NCI-H1436 (cell line): ENCODE results near the gene TMEM236.
A peak's percentile ranks its signal among the peaks of the same experiment; 100 is the strongest.
"Not testable (repeated sequence)": the region's sequence is repeated elsewhere in the genome, so short reads cannot be mapped to it uniquely, and the experiment has no call there.

ENCODE experiments used
- DNase-seq: peaks from one replicate; lab custom pipeline; 2025; lab: John Stamatoyannopoulos, UW

The TMEM236 gene, protein sequence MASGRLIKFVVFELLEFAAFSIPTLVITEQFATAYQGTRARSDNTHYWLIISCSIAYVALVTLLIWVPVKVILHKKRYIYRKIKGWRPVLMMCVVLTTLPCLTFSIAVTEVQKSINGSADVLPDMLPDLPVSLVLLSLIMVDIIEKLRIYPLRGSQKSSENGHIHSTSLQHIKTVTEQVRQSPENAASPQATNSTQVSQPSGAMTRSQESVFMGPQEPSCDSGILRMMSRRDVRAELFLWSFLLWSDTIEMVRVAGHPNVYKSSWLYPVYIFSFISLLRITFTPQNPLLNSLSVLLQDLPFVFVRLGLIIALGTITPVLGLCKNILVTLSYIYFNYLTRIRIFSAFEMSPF

DNA sequence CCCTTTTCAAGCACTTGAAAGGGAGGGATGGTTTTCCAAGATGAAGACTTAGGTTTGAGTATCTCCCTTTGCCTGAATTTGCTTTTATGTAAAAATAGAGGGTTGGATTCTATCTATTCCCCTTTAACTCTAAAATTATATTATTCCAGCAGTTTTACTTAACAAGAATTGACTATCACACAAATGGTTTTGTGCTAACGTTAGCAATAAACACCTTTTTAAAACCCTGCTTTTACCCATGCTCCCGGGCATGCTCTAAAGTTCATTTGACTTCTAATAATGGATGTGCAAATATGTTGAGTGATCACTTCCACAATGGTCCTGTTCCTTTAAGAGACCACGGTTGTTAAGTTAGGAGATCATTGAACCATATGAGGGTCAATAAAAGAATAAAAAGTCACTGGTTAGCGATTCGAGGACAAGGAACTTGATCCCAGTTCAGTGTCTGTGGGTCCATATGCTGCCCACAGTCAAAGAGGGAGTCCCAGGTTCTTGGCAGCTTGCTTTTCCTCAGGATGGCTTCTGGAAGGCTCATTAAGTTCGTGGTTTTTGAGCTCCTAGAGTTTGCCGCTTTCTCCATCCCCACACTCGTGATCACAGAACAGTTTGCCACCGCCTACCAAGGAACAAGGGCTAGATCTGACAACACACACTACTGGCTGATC, at the start of gene TMEM236:
Gene TMEM236 (plus strand): TSS at position 421 of the 665 bp plus-strand sequence. CDS start 95 bp downstream, at position 516.
- DNase-seq = no peak

DNA sequence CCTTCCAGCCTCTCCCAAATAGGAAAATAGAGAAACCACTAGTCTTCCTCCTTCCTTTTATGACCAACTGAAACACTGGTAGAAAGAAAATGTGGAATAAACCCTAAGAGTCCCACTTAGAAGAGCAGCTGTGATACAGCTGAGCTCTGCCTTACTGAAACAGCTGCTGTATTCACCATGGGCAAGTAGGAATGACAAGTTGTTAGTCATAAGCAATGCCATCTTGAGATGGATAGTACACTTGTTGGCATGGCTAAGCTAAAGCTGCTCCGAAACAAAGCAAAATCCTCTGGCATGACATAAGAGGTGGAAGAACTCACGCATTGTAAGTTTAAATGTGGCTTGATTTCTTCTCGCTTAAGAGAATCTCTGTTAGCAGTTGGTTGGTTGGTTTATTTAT, 48.3 kb upstream of the TMEM236 start:
- DNase-seq = no peak

DNA sequence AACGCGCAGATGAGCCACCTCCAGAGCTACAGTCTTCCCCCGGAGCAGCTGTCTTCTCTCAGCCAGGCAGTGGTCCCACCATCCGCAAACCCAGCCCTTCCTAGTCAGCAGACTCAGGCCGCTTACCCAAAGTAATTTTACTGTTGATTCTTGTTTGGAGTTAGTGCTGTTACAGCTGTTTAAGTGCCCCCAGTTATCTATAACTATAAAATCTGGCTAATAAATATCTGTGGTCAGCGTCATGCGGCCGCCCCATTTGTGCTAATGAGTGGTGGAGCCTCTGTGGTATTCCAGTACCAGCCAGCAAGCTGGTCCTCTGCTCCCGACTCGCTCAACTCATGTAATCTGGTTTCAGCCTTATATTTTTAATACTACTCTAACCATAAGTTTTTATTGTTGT, 43.2 kb upstream of the TMEM236 start:
- DNase-seq = no peak

DNA sequence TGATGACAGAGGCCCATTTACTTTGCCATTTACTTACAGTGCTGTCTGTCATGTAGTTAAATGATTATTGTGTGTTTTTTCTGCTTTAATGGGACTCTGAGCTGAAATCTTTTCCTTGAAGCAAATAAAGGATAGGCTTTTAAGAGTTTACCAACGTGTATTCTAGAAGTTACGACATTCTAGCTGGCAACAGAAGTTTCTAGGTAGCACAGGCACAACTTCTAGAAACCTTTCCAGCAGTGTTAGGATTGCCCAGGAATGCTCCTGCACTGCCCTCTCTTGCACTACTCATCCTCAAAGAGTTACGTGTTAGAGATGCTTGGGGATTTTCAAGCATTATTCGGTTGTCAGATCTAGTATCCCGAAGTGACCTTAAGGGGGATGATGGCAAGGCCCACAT, 42.5 kb upstream of the TMEM236 start:
- DNase-seq = no peak

DNA sequence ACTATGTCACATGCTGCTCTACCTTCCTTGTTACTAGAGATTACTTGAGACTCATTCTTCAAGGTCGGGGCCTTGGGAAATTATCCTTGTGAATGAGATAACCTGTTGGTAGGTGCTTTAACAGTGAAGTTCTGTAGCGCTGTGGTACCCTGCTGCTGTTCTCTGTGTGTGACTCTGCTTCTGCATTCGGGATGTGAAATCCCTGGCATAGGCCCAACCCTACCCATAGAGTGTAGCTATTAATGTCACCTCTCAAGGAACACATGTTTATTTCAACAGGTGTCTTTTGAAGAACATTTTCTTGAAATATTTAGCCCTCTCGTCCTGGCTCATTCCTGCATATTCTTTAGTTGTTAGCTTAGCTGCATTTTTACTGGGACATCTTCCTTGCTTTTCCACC, 41.8 kb upstream of the TMEM236 start:
- DNase-seq = no peak

DNA sequence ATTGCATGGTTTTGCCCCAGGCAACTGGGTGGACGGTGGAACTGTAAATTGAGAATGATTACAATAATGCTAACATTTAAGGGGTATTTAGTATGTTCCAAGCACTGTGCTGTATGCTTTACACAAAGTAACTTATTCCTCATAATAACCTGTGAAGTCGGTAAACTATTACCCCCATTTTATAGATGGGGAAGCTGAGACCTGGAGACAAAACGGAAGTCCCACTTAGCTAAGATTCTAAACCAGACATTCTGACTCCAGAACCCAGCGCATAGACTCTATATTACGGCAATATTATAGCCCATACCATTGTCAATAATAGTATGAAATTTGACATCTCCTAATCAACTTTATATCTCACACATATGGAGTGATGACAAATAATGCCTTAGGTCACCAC, 39.9 kb upstream of the TMEM236 start:
- no peak for DNase-seq

DNA sequence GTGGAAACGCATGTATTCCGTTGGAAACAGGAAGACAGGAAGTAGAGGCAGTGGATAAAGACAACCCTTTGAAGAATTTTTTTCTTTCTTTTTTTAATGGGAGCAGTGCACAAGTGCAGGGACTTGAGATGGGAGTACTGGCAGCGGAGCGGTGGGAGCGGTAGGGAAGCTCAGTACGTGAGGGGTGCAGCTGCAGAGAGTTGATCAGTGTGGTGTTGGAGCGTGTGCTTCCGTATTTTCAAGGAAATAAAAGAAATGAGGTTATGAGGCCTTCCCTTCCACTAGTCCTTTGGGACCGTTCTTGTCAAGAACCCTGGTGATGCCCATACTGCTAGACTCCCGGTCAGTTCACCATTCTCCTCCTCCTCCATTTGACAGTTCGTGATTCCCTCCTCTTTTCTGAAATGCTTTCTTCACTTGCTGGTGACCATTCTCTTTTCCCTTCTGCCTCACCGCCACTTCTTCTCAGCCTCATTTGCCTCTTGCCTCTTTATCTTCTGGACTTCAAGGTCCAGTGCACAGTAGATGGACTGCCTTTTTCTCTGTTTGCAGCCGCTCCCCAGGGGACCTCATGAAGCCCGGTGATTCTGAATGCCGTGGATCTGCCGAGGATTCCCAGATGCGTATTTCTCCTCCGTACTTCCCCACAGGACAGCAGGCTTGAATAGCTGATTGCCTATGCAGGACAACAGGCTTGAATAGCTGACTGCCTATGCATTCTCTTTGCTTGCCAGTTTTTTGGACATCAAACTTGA, 39.1 kb upstream of the TMEM236 start:
- no peak for DNase-seq

DNA sequence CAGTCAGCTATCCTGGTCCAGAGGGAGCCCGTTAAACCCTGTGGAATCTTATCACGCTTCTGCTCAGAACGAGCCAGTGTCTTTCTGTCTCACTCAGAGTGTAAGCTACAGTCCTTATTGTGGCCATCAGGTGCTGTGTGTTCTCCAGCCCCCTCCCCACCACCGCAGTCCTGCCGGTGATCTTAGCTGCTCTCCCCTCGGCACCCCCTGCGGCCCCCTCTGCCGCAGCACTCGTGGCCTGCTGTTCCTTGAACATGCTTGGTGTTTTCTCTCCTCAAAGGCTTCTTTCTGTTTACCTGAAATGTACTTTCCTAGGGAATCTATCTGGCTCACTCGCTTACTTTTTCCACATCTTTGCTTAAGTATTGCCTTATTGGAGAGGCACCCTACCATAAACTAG, 38.2 kb upstream of the TMEM236 start:
- no peak for DNase-seq

DNA sequence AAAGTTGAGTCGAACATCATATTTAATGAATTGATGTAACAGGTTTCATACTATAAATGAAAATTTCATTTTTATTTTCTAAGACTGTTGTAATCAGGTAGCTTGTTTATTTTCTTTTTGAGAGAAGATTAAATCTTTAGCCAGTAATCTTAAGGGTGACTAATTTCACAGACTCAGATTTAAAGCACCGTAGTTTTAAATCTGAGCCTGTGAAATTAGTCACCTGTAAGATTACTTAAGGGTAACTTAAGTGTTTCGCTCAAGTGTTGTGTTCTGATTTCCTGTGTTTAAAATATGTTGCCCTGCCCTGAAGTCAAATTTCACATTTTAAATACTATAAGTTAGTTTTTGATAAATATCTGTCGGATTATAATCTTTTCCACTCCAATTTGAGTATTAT, 35.8 kb upstream of the TMEM236 start:
- no peak for DNase-seq

DNA sequence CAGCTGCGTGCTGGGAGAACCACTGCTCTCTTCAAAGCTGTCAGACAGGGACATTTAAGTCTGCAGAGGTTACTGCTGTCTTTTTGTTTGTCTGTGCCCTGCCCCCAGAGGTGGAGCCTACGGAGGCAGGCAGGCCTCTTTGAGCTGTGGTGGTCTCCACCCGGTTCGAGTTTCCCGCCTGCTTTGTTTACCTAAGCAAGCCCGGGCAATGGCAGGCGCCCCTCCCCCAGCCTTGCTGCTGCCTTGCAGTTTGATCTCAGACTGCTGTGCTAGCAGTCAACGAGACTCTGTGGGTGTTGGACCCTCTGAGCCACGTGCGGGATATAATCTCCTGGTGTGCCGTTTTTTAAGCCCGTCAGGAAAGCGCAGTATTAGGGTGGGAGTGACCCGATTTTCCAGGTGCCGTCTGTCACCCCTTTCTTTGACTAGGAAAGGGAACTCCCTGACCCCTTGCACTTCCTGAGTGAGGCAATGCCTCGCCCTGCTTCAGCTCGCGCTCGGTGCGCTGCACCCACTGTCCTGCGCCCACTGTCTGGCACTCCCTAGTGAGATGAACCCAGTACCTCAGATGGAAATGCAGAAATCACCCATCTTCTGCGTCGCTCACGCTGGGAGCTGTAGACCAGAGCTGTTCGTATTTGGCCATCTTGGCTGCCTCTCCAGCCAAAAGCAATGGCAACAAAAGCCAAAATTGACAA, 29.5 kb upstream of the TMEM236 start:
- not testable (repeated sequence) for DNase-seq

DNA sequence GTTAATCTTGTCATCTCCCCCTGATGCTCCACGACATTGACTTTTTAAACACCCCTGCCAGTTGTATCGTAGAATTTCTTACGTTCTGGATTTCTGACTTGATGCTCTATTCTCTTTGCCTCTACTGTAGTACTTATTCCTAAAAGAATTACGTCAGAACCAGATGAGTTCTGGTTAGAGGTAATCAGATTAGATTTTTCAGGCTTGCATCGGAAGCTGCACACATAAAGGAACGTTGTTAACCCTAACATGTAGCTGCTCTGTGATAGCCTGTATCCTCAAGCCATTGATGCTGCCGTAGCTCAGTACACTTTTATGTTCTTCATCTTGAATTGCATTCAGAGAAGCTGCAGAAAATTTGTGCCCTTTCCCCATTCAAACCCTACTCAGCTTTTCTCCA, 26.3 kb upstream of the TMEM236 start:
- DNase-seq = no peak

DNA sequence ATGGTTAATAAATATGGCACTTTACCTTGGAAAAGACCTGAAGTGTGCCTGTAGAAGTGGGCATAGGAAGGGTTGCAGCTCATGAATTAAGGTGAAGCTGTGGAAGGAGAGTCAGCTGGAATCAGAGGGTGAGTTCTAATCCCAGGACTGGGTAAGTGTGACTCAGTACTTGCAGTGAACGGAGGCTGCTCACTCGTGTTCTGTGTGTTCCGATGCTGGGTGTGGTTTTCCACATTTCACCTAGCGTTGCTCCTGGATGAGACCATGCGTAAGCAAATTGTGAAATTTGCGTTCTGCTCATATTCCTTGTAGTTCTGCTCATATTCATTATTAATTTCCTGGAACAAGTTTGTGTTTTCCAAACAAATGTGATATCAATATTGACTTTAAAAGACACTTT, 22.4 kb upstream of the TMEM236 start:
- DNase-seq = no peak

DNA sequence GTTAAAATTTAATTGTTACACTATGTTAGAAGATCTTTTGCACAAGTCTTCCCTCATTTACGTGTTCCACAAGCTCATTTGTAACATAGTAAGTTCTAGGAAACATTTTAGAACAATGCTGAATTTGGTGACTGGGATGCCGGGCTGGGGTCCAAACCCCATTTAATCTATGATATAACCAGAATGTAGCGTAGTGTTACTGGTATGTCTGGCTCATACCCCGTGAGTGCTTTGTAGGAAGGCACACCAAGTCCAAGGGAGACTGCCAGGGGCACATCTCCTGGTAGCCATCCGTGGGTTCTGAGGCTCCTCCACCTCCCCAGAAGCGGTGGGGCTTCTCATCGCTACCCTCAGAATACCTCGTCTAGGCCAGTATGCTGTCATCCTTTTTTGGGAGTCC, 21.3 kb upstream of the TMEM236 start:
- no peak for DNase-seq

DNA sequence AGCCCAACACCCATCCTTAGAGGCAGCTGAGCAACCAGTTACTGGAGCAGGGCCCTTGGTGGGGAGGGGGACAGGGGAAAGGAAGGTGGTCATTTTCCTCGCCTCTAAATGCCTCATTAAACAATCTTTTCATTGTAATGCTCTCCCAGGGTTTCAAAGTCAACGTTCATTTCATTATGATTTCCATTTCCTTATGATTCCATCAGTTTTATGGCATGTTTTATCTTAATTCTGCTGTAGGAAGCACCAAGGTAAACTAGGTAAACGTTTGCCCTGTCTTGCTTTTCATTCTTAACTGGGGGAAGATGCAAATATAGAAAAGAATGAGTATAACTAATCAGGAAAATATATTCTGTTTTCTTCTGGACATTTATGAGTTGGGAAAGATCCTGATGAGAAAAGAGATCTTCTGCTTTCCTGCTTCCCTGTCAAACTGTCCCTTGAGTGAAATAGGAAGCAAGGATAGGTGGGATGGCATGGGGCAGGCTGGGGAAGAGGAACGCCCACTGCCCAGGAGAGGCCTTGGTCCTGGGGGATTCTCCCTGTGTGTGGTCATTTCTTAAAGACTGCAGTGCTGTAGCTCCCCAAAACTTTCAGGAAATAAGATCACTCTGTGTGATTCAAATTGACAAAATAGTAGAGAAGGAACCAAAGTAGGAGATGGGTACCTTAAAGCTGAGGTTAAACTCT, 20.5 kb upstream of the TMEM236 start:
- DNase-seq = no peak

DNA sequence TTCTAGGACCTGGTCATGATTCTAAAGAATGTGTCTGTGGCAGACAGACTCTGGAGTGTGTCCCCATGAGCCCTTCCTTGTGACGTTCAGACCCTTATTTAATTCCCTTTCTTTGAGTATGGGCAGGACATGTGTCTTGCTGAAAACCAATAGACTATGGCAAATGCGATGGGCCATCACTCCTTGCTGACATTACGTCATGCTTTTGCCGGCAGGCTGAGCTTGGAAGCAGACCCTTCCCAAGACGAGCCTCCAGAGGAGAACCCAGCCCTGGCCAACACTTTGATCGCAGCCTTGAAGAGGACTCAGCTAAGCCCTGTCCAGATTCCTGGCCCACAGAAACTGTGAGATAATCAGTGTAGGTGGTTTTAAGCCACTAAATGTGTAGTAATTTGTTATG, 18.4 kb upstream of the TMEM236 start:
- no peak for DNase-seq

DNA sequence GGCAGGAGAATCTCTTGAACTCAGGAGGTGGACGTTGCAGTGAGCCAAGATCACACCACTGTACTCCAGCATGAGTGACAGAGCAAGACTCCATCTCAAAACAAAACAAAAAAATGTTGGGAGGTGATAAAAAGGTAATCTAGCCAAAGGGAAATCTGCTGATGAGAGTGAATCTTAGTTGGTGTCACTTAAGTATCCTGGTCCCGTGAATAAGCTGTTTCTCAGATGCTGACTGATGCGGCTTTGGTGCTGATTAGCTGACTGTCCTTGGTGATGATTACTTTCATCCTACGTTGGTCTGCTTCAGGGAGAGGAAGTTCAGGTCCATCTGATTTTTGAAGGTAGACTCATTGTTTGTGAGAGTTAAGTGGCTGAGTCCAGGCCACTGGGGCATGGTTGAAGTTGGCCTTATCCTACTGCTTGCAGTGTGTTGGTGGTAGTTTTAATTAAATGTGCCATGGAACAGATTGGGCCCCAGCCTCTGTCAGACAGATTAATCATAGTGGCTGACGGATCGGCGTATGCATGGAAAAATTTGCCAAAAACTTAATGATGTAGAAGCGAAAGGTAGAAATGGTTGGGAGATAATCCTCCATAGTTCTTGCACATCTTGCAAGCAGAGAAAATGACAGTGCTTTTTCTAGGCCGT, 17.4 kb upstream of the TMEM236 start:
- no peak for DNase-seq

DNA sequence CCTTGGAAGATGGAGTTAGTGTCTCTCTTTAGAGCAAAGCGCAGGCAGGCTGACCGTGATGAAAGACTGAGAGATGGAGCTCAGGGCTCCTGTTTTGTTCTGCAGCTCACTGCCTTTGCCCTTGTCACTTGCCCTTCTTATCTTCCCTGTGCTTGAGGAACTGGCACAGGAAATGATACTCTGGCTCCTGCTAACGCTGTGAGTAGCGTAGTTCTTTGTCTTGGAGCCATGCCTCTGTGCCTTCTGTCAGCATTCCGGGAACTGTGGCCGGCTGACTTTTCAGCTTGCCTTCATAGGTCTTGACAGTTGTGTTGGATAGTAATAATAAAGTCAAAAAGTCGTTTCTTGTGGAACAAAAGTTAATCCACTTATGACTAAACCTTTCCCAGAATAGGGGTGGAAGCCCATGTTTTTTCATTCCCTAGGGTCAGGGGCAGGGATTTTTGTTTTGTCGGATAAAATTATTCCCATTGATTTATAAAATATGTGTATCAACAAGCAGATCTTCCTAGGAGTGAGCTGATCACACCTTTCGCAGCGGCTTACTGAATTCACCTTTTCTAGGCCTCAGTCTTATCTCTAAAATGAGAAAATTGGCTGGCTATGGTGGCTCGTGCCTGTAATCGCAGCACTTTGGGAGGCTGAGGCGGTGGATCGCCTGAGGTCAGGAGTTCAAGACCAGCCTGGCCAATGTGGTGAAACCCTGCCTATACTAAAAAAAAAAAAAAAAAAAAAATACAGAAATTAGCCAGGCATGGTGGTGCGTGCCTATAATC, 16.6 kb upstream of the TMEM236 start:
- no peak for DNase-seq

DNA sequence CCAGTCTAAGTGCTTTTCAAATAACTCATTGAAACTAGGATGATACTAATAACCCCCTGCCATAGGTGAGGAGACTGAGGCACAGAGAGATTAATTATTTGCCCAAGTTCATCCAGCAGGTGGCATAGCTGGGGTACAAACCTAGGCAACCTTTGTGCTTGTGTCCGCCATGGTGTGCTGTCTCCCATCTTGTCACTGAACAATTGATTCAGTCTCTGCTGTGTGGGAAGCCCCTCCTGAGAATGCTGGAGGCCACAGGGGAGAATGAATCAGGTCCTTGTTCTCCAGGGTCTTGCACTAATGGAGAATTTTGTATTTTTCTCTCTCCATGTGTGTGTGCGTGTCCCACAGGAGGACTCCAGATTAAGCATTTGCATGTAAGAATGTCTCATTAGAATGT, 15.8 kb upstream of the TMEM236 start:
- DNase-seq = no peak

DNA sequence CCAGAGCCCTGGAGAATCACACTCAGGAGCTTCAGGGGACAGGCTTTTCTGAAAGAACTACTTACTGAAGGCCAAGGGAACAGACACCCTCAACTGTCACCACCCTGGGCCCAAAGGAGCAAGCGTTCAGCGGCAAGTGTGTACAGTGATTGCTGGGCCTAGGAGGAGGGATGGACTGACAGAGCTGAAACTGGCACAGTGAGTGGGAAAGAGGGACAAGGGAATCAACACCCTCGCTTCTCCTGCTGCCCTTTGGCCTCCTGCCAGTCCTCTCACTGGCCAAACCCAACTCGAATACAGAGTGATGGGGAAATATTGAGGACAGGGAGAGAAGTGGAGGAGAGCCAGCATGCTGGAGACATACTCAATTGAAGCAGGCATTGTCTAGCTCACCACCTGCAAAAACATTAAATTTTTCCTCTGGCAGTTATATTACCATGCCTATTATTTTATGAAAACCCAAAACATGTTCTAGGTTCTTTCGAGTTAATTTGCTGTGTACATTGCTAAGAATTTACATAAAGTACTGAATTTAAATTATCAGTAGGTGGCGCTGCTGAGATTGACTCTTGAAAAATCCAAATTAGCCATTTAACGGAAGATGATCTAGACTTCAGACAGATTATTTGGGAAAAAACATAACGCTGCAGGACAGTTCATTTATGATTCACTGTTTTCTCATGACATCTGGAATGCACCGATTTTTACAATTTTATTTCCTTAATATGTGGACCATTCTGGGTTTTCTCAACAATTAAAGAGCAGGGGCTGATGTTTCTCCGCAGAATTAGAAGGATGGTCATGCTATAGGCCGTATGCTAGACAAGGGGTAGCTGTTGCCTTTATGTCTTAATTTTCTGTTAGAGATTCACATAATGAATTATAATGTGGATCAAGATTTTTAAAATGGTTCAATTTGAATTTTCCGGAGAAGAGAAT, 14.7 kb upstream of the TMEM236 start:
- DNase-seq = peak; percentile 9
